Glutamatergic neuron (in vitro differentiated cells): ENCODE results near the gene ABCE1. TPM values are rescaled to one million over a fixed set of nuclear protein-coding genes. Genes with fewer than 3 reads are reported as not detected.

Experiments
- DNase-seq: peaks from one replicate; pipeline ENCODE4 v3.0.0; 2022
- H3K27ac Mint-ChIP-seq: one replicate; pipeline ENCODE4 v1.8.0; 2020; ENCODE audit warnings: mild to moderate bottlenecking, mixed read lengths, inconsistent platforms; ENCODE audit not compliant: unreplicated experiment
- H3K27me3 Mint-ChIP-seq: one replicate; pipeline ENCODE4 v1.8.0; 2020; ENCODE audit warnings: mild to moderate bottlenecking, moderate library complexity, mixed read lengths, inconsistent platforms; ENCODE audit not compliant: unreplicated experiment
- H3K36me3 Mint-ChIP-seq: one replicate; pipeline ENCODE4 v1.8.0; 2020; ENCODE audit warnings: mild to moderate bottlenecking, mixed read lengths, inconsistent platforms; ENCODE audit not compliant: unreplicated experiment
- H3K4me1 Mint-ChIP-seq: one replicate; pipeline ENCODE4 v1.8.0; 2020; ENCODE audit warnings: mild to moderate bottlenecking, low read depth, mixed read lengths, inconsistent platforms; ENCODE audit not compliant: unreplicated experiment
- H3K4me3 Mint-ChIP-seq: one replicate; pipeline ENCODE4 v1.8.0; 2020; ENCODE audit warnings: mild to moderate bottlenecking, mixed read lengths, inconsistent platforms; ENCODE audit not compliant: unreplicated experiment
- H3K9me3 Mint-ChIP-seq: one replicate; pipeline ENCODE4 v1.8.0; 2020; ENCODE audit warnings: mild to moderate bottlenecking, moderate library complexity, mixed read lengths, inconsistent platforms; ENCODE audit not compliant: unreplicated experiment
- total RNA-seq: library from RNA; stranded (reverse); fragmentation: NEBNext Ultra II Directional; extraction: Animal tissue kit (Norgen Biotek cat#: 25700); gene quantifications from one replicate; pipeline ENCODE4 v1.2.1, GENCODE V29; 2021; ENCODE audit not compliant: unreplicated experiment
- TF ChIP-seq, protein P1 (sequence below): fragments of 200-600 bp; sonication (generic); IDR thresholded peaks from one replicate; pipeline ENCODE4 v1.5.0; 2021; ENCODE audit not compliant: partially characterized antibody, unreplicated experiment

ABCE1 gene
- total RNA-seq, 1 donor from 2014 or later = 36.2 TPM

DNA sequence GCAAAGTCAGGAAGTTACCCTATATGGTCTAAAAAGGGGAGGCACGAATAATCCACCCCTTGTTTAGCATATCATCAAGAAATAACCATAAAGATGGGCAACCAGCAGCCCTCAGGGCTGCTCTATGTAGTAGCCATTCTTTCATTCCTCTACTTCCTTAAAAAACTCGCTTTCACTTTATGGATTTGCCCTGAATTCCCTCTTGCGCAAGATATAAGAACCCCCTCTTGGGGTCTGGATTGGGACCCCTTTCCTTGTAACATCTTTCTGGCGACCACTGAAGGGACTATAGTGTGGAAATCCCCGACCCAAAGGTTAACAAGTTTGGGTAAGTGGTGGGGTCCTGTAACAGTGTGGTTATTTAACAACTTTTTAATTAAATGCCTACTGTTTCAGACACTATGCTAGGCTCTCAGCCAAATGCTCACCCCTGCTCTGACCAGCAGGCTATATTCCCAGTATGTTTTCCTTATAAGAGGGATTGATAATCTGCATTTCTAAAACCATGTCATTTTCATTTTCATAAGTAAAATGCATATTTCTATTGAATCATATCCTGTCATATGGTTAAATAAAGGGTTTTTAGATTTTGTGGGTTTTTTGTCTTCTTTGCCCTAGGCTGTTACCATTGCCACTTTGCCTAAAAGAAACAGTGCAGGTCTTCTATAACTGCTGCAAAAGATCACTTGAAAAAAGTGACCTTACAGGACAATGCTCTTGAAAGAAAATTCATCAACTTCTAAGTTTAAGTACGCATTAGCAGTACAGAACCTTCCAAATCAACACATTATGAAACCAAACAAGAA is 41.6 kb upstream of the ABCE1 start:
- Mint-ChIP-seq H3K27me3 (no peaks in the 10 kb centered on the region), H3K36me3 (no peaks in the 10 kb centered on the region), H3K9me3 (peaks cover 4% of the 10 kb centered on the region), H3K27ac (no peak overlapping the region), H3K4me1 (no peaks in the 10 kb centered on the region), H3K4me3 (no peak overlapping the region)
- DNase-seq = no peak
- TF ChIP-seq, protein P1, sequence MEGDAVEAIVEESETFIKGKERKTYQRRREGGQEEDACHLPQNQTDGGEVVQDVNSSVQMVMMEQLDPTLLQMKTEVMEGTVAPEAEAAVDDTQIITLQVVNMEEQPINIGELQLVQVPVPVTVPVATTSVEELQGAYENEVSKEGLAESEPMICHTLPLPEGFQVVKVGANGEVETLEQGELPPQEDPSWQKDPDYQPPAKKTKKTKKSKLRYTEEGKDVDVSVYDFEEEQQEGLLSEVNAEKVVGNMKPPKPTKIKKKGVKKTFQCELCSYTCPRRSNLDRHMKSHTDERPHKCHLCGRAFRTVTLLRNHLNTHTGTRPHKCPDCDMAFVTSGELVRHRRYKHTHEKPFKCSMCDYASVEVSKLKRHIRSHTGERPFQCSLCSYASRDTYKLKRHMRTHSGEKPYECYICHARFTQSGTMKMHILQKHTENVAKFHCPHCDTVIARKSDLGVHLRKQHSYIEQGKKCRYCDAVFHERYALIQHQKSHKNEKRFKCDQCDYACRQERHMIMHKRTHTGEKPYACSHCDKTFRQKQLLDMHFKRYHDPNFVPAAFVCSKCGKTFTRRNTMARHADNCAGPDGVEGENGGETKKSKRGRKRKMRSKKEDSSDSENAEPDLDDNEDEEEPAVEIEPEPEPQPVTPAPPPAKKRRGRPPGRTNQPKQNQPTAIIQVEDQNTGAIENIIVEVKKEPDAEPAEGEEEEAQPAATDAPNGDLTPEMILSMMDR = no peak

DNA sequence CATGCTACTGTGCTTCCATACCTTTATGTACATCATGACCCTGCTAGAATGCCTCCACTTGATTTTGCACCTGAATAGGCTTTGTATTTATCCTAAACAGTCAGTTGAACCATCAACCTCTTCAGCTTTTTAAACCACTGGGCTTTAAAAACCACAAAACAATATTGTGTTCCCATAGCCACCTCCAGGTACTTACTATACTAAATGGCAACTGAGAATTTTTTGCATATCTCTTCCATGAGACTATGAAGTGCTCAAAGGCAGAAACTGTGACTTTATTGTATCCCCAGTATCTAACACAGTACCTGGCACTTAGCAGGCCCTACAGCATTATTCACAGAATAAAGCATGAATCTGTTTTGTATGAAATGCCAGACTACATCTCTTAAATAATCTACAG is 39.9 kb upstream of the ABCE1 start:
- peaks cover 4% of the 10 kb centered on the region for H3K9me3 Mint-ChIP-seq
- no peaks in the 10 kb centered on the region for H3K4me1 Mint-ChIP-seq
- TF ChIP-seq, protein P1 = no peak
- DNase-seq = no peak
- H3K36me3 Mint-ChIP-seq = no peaks in the 10 kb centered on the region
- no peaks in the 10 kb centered on the region for H3K27me3 Mint-ChIP-seq
- H3K27ac Mint-ChIP-seq = no peak overlapping the region
- no peak overlapping the region for H3K4me3 Mint-ChIP-seq

DNA sequence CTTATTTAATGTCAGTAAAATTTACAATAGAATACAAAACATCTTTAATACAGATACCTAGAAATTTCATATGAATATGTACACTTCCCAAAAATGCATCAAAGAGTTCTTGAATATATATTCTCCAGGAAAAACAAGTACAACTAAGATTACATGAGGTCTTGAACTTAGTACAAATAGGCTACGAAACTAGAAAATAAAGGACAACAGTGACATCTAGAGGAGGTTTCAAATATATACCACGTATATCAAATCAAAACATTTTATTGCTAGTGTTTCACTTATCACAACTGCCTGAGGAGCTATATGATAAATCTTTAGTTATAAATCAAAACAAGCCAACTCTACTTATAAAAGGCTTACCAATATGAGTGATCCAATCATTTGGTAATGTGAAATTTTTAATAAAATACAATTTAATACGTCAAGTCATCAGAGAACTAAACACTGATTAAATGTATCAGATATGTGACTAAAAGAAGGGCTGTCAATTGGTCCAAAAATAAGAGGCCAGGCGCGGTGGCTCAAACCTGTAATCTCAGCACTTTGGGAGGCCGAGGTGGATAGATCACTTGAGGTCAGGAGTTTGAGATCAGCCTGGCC is 36.7 kb upstream of the ABCE1 start:
- Mint-ChIP-seq H3K4me1 (peaks cover 1% of the 10 kb centered on the region), H3K27me3 (no peaks in the 10 kb centered on the region), H3K27ac (no peak overlapping the region), H3K36me3 (no peaks in the 10 kb centered on the region), H3K4me3 (no peak overlapping the region), H3K9me3 (no peaks in the 10 kb centered on the region)
- DNase-seq = no peak
- TF ChIP-seq, protein P1 = peak; percentile 70

DNA sequence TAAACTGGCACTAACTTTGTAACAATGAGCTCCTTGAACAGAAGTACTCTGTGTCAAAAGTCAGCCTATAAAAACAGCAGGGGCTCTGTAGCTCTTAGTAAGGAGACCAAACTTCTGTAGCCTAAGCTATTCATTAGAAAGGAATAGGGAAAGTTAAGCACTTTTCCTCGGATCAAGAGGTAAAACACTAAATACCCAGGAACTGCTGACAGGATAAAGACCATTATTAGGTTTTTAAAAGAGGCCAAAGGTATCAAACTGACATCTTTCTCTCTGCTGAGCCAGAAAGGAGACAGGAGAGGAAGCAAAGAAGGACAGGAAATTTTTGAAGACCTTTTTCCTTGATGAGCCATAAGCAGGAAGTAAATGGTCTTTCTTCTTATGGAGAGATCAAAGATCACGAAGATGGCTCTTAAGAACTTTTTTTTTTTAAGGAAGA is 32.0 kb upstream of the ABCE1 start:
- Mint-ChIP-seq H3K27me3 (no peaks in the 10 kb centered on the region), H3K36me3 (no peaks in the 10 kb centered on the region), H3K27ac (no peak overlapping the region), H3K4me1 (peaks cover 1% of the 10 kb centered on the region), H3K4me3 (no peak overlapping the region), H3K9me3 (no peaks in the 10 kb centered on the region)
- no peak for DNase-seq
- TF ChIP-seq, protein P1 = no peak

DNA sequence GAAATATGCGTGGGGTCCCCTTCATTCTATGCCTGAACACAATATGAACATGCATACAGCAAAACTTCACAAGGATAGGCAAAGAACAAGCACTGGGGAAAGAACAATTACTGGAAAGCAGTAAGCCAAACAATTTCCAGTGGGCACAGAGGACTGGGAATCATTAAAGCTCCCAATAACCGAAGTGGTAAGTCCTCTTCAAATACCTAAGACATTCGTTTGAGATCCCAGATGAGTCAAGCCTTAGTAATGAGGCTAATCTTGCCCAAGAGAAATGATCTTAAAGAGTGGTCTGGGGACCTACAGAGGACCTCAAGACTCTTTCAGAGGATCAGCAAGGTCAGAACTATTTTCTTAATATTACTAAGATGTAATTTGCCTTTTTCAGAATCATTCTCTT is 28.8 kb upstream of the ABCE1 start:
- Mint-ChIP-seq H3K27ac (no peak overlapping the region), H3K4me3 (no peak overlapping the region), H3K36me3 (no peaks in the 10 kb centered on the region), H3K4me1 (peaks cover 1% of the 10 kb centered on the region), H3K27me3 (no peaks in the 10 kb centered on the region), H3K9me3 (no peaks in the 10 kb centered on the region)
- TF ChIP-seq, protein P1 = no peak
- no peak for DNase-seq
